H9 (cell line): ENCODE results near the gene LRRFIP1. TPM values are rescaled to one million over a fixed set of nuclear protein-coding genes. Genes with fewer than 3 reads are reported as not detected.

Experiments used
- DNase-seq: peaks from one replicate; pipeline ENCODE4 v3.0.0-alpha.2; 2017
- H2AFZ ChIP-seq: one replicate; pipeline ENCODE4 v1.6.1; 2013; ENCODE audit warnings: mild to moderate bottlenecking, low read length, control low read depth, moderate library complexity
- H2AK5ac ChIP-seq: 2 replicates; pipeline ENCODE4 v1.6.1; 2013; ENCODE audit warnings: low read length, control low read depth, mixed read lengths; ENCODE audit not compliant: insufficient read length
- H2BK120ac ChIP-seq: one replicate; pipeline ENCODE4 v1.6.1; 2013; ENCODE audit warnings: low read depth, mild to moderate bottlenecking, low read length, control low read depth, inconsistent platforms; ENCODE audit not compliant: poor library complexity, severe bottlenecking
- H2BK12ac ChIP-seq: 2 replicates; pipeline ENCODE4 v1.6.1; 2013; ENCODE audit warnings: low read length, control low read depth, mixed read lengths, low read depth; ENCODE audit not compliant: insufficient read length
- H2BK15ac ChIP-seq: 2 replicates; pipeline ENCODE4 v1.6.1; 2013; ENCODE audit warnings: low read depth, low read length, control low read depth
- H2BK20ac ChIP-seq: one replicate; pipeline ENCODE4 v1.6.1; 2013; ENCODE audit warnings: low read depth, mild to moderate bottlenecking, low read length, control low read depth, inconsistent platforms; ENCODE audit not compliant: poor library complexity, severe bottlenecking
- H2BK5ac ChIP-seq: 2 replicates; pipeline ENCODE4 v1.6.1; 2013; ENCODE audit warnings: low read length, control low read depth, mixed read lengths; ENCODE audit not compliant: insufficient read length
- H3K14ac ChIP-seq: 2 replicates; pipeline ENCODE4 v1.6.1; 2013; ENCODE audit warnings: low read length, control low read depth; ENCODE audit not compliant: insufficient read depth
- H3K18ac ChIP-seq: 2 replicates; pipeline ENCODE4 v1.6.1; 2013; ENCODE audit warnings: low read depth, mild to moderate bottlenecking, mixed read lengths, low read length, control low read depth; ENCODE audit not compliant: insufficient read length
- H3K23ac ChIP-seq: 2 replicates; pipeline ENCODE4 v1.6.1; 2013; ENCODE audit warnings: low read length, control low read depth, mixed read lengths, low read depth; ENCODE audit not compliant: insufficient read length
- H3K23me2 ChIP-seq: 2 replicates; pipeline ENCODE4 v1.6.1; 2013; ENCODE audit warnings: low read depth, mild to moderate bottlenecking, mixed read lengths, low read length, control low read depth; ENCODE audit not compliant: insufficient read length, poor library complexity, severe bottlenecking
- H3K27ac ChIP-seq: 2 replicates; pipeline ENCODE4 v1.5.1; 2013; ENCODE audit warnings: low read length, control low read depth, mixed read lengths, low read depth; ENCODE audit not compliant: insufficient read length
- H3K27me3 ChIP-seq: 2 replicates; pipeline ENCODE4 v1.6.1; 2013; ENCODE audit warnings: low read length, control low read depth, inconsistent platforms; ENCODE audit not compliant: insufficient read depth
- H3K4ac ChIP-seq: 2 replicates; pipeline ENCODE4 v1.6.1; 2013; ENCODE audit warnings: low read depth, mild to moderate bottlenecking, control low read depth, inconsistent platforms, low read length, moderate library complexity
- H3K4me1 ChIP-seq: 2 replicates; pipeline ENCODE4 v1.6.1; 2013; ENCODE audit warnings: low read length, control low read depth, inconsistent platforms; ENCODE audit not compliant: insufficient read depth
- H3K4me2 ChIP-seq: 2 replicates; pipeline ENCODE4 v1.6.1; 2013; ENCODE audit warnings: low read length, control low read depth, mixed read lengths; ENCODE audit not compliant: insufficient read length, insufficient read depth
- H3K56ac ChIP-seq: 2 replicates; pipeline ENCODE4 v1.6.1; 2013; ENCODE audit warnings: low read depth, mild to moderate bottlenecking, mixed read lengths, low read length, control low read depth; ENCODE audit not compliant: insufficient read length
- H3K79me1 ChIP-seq: 2 replicates; pipeline ENCODE4 v1.6.1; 2013; ENCODE audit warnings: low read depth, mild to moderate bottlenecking, moderate library complexity, low read length, control low read depth, inconsistent platforms; ENCODE audit not compliant: insufficient read depth, poor library complexity, severe bottlenecking
- H3K79me2 ChIP-seq: 2 replicates; pipeline ENCODE4 v1.6.1; 2013; ENCODE audit warnings: low read length, control low read depth, inconsistent platforms; ENCODE audit not compliant: insufficient read depth
- H3K9ac ChIP-seq: 2 replicates; pipeline ENCODE4 v1.6.1; 2013; ENCODE audit warnings: low read length, control low read depth, mixed read lengths; ENCODE audit not compliant: insufficient read length; ENCODE audit errors: extremely low read depth
- H3K9me3 ChIP-seq: one replicate; pipeline ENCODE4 v1.6.1; 2013; ENCODE audit warnings: low read depth, low read length, inconsistent platforms; ENCODE audit not compliant: control insufficient read depth
- H3T11ph ChIP-seq: one replicate; pipeline ENCODE4 v1.6.1; 2013; ENCODE audit warnings: mild to moderate bottlenecking, low read length, control low read depth, inconsistent platforms
- H4K20me1 ChIP-seq: one replicate; pipeline ENCODE4 v1.6.1; 2013; ENCODE audit not compliant: control insufficient read depth, insufficient read length, insufficient read depth
- H4K5ac ChIP-seq: 2 replicates; pipeline ENCODE4 v1.6.1; 2013; ENCODE audit warnings: low read depth, mild to moderate bottlenecking, mixed read lengths, low read length, control low read depth; ENCODE audit not compliant: insufficient read length
- H4K8ac ChIP-seq: replicated peaks from 2 replicates; pipeline ENCODE4 v1.6.1; 2013; ENCODE audit warnings: low read length, control low read depth, mixed read lengths, low read depth; ENCODE audit not compliant: insufficient read length
- H4K91ac ChIP-seq: 2 replicates; pipeline ENCODE4 v1.6.1; 2013; ENCODE audit warnings: low read depth, mild to moderate bottlenecking, moderate library complexity, mixed read lengths, low read length, control low read depth; ENCODE audit not compliant: insufficient read length
- H3K27ac Mint-ChIP-seq, 3 experiments: 2 replicates in 2 of 3; 3 replicates in 1 of 3; pipeline ENCODE4 v1.8.0; 2020 to 2021; ENCODE audit warnings: mixed read lengths in 3 of 3, mild to moderate bottlenecking in 1 of 3, moderate library complexity in 1 of 3
- H3K27me3 Mint-ChIP-seq: 2 replicates; pipeline ENCODE4 v1.8.0; 2021; ENCODE audit warnings: low read depth, mild to moderate bottlenecking, moderate library complexity, mixed read lengths
- H3K36me3 Mint-ChIP-seq, 3 experiments: 2 replicates in 2 of 3; 3 replicates in 1 of 3; pipeline ENCODE4 v1.8.0; 2020 to 2021; ENCODE audit warnings: low read depth in 3 of 3, mixed read lengths in 3 of 3; ENCODE audit not compliant: insufficient read depth in 1 of 3
- H3K4me1 Mint-ChIP-seq, 2 experiments: 2 replicates each; pipeline ENCODE4 v1.8.0; 2020; ENCODE audit warnings: mixed read lengths in 2 of 2
- H3K4me3 Mint-ChIP-seq, 2 experiments: 2 replicates in 1 of 2; 3 replicates in 1 of 2; pipeline ENCODE4 v1.8.0; 2020 to 2021; ENCODE audit warnings: mild to moderate bottlenecking in 2 of 2, mixed read lengths in 2 of 2, moderate library complexity in 1 of 2
- H3K9me3 Mint-ChIP-seq, 2 experiments: 2 replicates in 1 of 2; 3 replicates in 1 of 2; pipeline ENCODE4 v1.8.0; 2020; ENCODE audit warnings: mild to moderate bottlenecking in 2 of 2, mixed read lengths in 2 of 2, moderate library complexity in 1 of 2
- CTCF ChIP-seq: fragments of 200-600 bp; sonication (generic); conservative IDR thresholded peaks from 3 replicates; pipeline ENCODE4 v1.8.0; 2021; ENCODE audit warnings: antibody characterized with exemption, mild to moderate bottlenecking
- WGBS: extraction: QIAGEN DNeasy Blood & Tissue Kit; methylation state at CpG from one replicate; pipeline ENCODE4 v1.1.7; 2013; ENCODE audit warnings: missing lambda C conversion rate, low lambda C conversion rate, mixed read lengths; ENCODE audit not compliant: insufficient read length; ENCODE audit errors: extremely low coverage; 5-methylcytosine and 5-hydroxymethylcytosine counted together
- total RNA-seq: library from RNA; stranded (reverse); gene quantifications from 2 replicates; pipeline ENCODE4 v1.2.1, GENCODE V29; 2021

LRRFIP1 gene
- total RNA-seq, 1 experiment from 2014 or later, result 38.5 TPM

- no peak overlapping the region for H2AK5ac ChIP-seq
- peaks cover 3% of the 10 kb centered on the region for H3K79me1 ChIP-seq
- no peaks in the 10 kb centered on the region for H3K9me3 Mint-ChIP-seq
- H4K20me1 ChIP-seq, result no peaks in the 10 kb centered on the region
- no peak overlapping the region for H2BK20ac ChIP-seq
- H3K27me3 ChIP-seq, result no peaks in the 10 kb centered on the region
- H3K27ac ChIP-seq, result no peak overlapping the region
- no peak overlapping the region for H2BK12ac ChIP-seq
- H2BK15ac ChIP-seq, result no peak overlapping the region
- H4K8ac ChIP-seq, result no peak overlapping the region
- no peak for DNase-seq
- H2BK5ac ChIP-seq, result no peak overlapping the region
- TF ChIP-seq CTCF, result no peak
- H3K79me2 ChIP-seq, result peaks cover 3% of the 10 kb centered on the region; the same call in 1 of the 2 replicates
- H3K56ac ChIP-seq, result no peak overlapping the region
- H3K27ac Mint-ChIP-seq, result peak overlapping the region in 2 of 3 experiments; percentile 21 to 31; a peak in 3 of 7 replicates
- no CpG with 5 or more reads among the region's 12 CpGs for WGBS
- no peak overlapping the region for H3K4ac ChIP-seq
- H3K9me3 ChIP-seq, result no peaks in the 10 kb centered on the region
- H3K4me3 Mint-ChIP-seq, result no peak overlapping the region
- no peak overlapping the region for H3K4me2 ChIP-seq
- no peak overlapping the region for H2BK120ac ChIP-seq
- no peak overlapping the region for H3K23ac ChIP-seq
- H3K9ac ChIP-seq, result no peak overlapping the region
- no peak overlapping the region for H3K14ac ChIP-seq
- H4K91ac ChIP-seq, result no peak overlapping the region
- peaks cover 0 to 2% (median 1%) of the 10 kb centered on the region in 3 experiments; a peak in 2 of 7 replicates for H3K36me3 Mint-ChIP-seq
- H3K23me2 ChIP-seq, result no peaks in the 10 kb centered on the region
- no peak overlapping the region for H4K5ac ChIP-seq
- H3K27me3 Mint-ChIP-seq, result no peaks in the 10 kb centered on the region
- H2AFZ ChIP-seq, result no peak overlapping the region
- H3K18ac ChIP-seq, result no peak overlapping the region
- H3K4me1 ChIP-seq, result peaks cover 5% of the 10 kb centered on the region; the same call in 1 of the 2 replicates
- peaks cover 40 to 43% of the 10 kb centered on the region in 2 experiments for H3K4me1 Mint-ChIP-seq
- H3T11ph ChIP-seq, result no peak overlapping the region
These were observed 102.5 kb downstream of the LRRFIP1 start for GRCh38 chr2:237729681-237730475.
